ENCODE results near the gene MET.

Gene MET

GRCh38 chr7:116647290-116647689 lies 24.7 kb upstream of the MET start:
- Histone ChIP-seq H3K27me3 (ENCODE audit: insufficient read depth, low read depth) (no peaks in the 10 kb centered on the region), H3K27ac (no peak overlapping the region), H3K79me2 (ENCODE audit: insufficient read depth, low read depth) (no peaks in the 10 kb centered on the region), H4K20me1 (ENCODE audit: insufficient read depth) (no peaks in the 10 kb centered on the region), H3K4me2 (no peak overlapping the region), H3K9ac (no peak overlapping the region), H3K4me1 (ENCODE audit: low read depth, poor library complexity, severe bottlenecking) (no peaks in the 10 kb centered on the region), H3K4me3 (IDR thresholded peaks at IDR 0.05; ENCODE audit: insufficient read depth, low read depth, low read length) (no peak overlapping the region), H3K36me3 (ENCODE audit: insufficient read depth) (no peaks in the 10 kb centered on the region), H2AFZ (ENCODE audit: low read depth) (no peak overlapping the region)
- TF ChIP-seq CTCF (conservative IDR thresholded peaks at IDR 0.05; ENCODE audit: low read depth, low read length), result no peak

- Histone ChIP-seq H3K4me3 (IDR thresholded peaks at IDR 0.05; ENCODE audit: insufficient read depth, low read depth, low read length) (no peak overlapping the region), H2AFZ (ENCODE audit: low read depth) (no peak overlapping the region)
Measured at GRCh38 chr7:116647861-116648260, 24.1 kb upstream of the MET start.

GRCh38 chr7:116650436-116650835 lies 21.6 kb upstream of the MET start:
- TF ChIP-seq CTCF (conservative IDR thresholded peaks at IDR 0.05; ENCODE audit: low read depth, low read length), result no peak
- Histone ChIP-seq H3K9ac (no peak overlapping the region), H3K4me1 (ENCODE audit: low read depth, poor library complexity, severe bottlenecking) (no peaks in the 10 kb centered on the region), H3K79me2 (ENCODE audit: insufficient read depth, low read depth) (no peaks in the 10 kb centered on the region), H3K27me3 (ENCODE audit: insufficient read depth, low read depth) (no peaks in the 10 kb centered on the region), H3K4me2 (no peak overlapping the region), H2AFZ (ENCODE audit: low read depth) (no peak overlapping the region), H3K36me3 (ENCODE audit: insufficient read depth) (no peaks in the 10 kb centered on the region), H4K20me1 (ENCODE audit: insufficient read depth) (no peaks in the 10 kb centered on the region), H3K27ac (no peak overlapping the region), H3K4me3 (IDR thresholded peaks at IDR 0.05; ENCODE audit: insufficient read depth, low read depth, low read length) (no peak overlapping the region)

More at GRCh38 chr7:116647861-116648260, 24.1 kb upstream of the MET start:
- H3K79me2 ChIP-seq (ENCODE audit: insufficient read depth, low read depth), result no peaks in the 10 kb centered on the region
- no peak overlapping the region for H3K4me2 ChIP-seq
- no peaks in the 10 kb centered on the region for H3K27me3 ChIP-seq (ENCODE audit: insufficient read depth, low read depth)
- TF ChIP-seq CTCF (conservative IDR thresholded peaks at IDR 0.05; ENCODE audit: low read depth, low read length), result no peak
- no peak overlapping the region for H3K9ac ChIP-seq
- H3K36me3 ChIP-seq (ENCODE audit: insufficient read depth), result no peaks in the 10 kb centered on the region
- H3K27ac ChIP-seq, result no peak overlapping the region
- H3K4me1 ChIP-seq (ENCODE audit: low read depth, poor library complexity, severe bottlenecking), result no peaks in the 10 kb centered on the region
- H4K20me1 ChIP-seq (ENCODE audit: insufficient read depth), result no peaks in the 10 kb centered on the region

GRCh38 chr7:116652793-116653192 lies 19.2 kb upstream of the MET start:
- no peak overlapping the region for H3K4me3 ChIP-seq (IDR thresholded peaks at IDR 0.05; ENCODE audit: insufficient read depth, low read depth, low read length)
- TF ChIP-seq CTCF (conservative IDR thresholded peaks at IDR 0.05; ENCODE audit: low read depth, low read length), result no peak
- H3K27me3 ChIP-seq (ENCODE audit: insufficient read depth, low read depth), result no peaks in the 10 kb centered on the region
- no peak overlapping the region for H3K27ac ChIP-seq
- H3K79me2 ChIP-seq (ENCODE audit: insufficient read depth, low read depth), result no peaks in the 10 kb centered on the region
- H4K20me1 ChIP-seq (ENCODE audit: insufficient read depth), result no peaks in the 10 kb centered on the region
- no peak overlapping the region for H2AFZ ChIP-seq (ENCODE audit: low read depth)
- no peak overlapping the region for H3K9ac ChIP-seq
- no peaks in the 10 kb centered on the region for H3K36me3 ChIP-seq (ENCODE audit: insufficient read depth)
- H3K4me2 ChIP-seq, result no peak overlapping the region
- H3K4me1 ChIP-seq (ENCODE audit: low read depth, poor library complexity, severe bottlenecking), result no peaks in the 10 kb centered on the region

Data from KMS-11 (cell line).